Left renal pelvis (tissue), 4 donors: ENCODE results near the gene CAP1. TPM values are rescaled to one million over a fixed set of nuclear protein-coding genes. Genes with fewer than 3 reads are reported as not detected.
"Not testable (repeated sequence)": the region's sequence is repeated elsewhere in the genome, so short reads cannot be mapped to it uniquely, and the experiment has no call there.

Source experiments
- DNase-seq, 4 donors: peaks; one replicate each; pipeline ENCODE4 v3.0.0-alpha.2; 2013; ENCODE audit warnings: low read depth in 4 of 4, low spot score in 3 of 4
- polyA plus RNA-seq, 4 donors: library from polyadenylated mRNA; unstranded; fragments of 120-200 nt; gene quantifications; one replicate each; pipeline ENCODE4 v1.2.1, GENCODE V29; 2013; ENCODE audit not compliant: insufficient read length in 4 of 4

CAP1 gene
- 100 to 1,000 TPM; 144 to 199 (median 182) TPM for polyA plus RNA-seq

DNA sequence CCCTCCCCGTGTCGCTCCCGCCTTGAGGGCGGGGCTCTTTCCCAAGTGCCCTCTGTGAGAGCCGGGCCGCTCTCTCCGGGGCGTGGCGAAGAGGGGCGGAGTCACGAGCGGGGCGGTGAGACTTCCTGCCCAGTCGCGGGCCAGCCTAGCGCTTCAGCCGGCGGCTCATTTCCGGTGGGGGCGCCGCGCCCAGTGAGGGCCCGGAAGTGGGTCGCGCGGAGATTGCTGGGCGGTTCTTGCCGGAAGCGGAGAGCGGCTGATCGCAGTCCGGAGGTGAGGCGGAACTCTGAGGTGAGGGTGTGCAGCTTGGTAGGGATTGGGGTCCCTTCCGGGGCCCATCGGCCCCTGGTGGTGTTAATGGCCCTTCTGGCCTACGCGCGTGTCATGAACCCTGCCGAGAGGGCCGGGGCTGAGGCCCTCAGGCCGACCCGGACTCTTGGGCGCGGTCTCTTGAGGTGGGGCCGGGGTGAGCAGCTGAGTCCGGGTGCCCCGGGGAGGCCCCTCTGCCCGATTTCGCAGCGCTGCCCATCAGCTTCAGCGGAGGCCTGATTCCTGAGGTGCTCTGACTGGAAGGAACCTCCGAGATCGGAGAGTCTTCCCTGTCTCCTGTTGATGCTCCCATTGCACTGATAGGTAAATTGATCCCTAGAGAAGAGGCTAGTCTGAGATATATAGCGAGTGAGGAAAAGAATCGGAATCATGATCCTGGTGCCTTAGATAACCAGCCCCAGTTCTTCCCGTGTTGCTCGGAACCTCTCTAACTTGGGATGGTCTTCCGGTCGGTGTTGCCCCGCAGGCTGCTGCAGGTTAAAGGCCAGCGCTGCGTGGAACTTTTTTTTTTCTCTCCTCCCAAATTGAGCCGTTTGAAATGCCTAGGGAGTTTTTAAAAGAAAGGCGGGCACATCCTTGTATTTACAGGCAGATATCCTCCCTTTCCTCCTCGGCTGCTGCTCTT is at the start of gene CAP1:
Gene CAP1 (plus strand): TSS at position 219 of the 955 bp plus-strand sequence. CDS start 18,618 bp downstream, outside the sequence.
- DNase-seq: peak; percentile 92 to 98 (median 98)

- DNase-seq: no peak
Measured at GRCh38 chr1:39992234-39992633, 48.3 kb upstream of the CAP1 start.

DNA sequence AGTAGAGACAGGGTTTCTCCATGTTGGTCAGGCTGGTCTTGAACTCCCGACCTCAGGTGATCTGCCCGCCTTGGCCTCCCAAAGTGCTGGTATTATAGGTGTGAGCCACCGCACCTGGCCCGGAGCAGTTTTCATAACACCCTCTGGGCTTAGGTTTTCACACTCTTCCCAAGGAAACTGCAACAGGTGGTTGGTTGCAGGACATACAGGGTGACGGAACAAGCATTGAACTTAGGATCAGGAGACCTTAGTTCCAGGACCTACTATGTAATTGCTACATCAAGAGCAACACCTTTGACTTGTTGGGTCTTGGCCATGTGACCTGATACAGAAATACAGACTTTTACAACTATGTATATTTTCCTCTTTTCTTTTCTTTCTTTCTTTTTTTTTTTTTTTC is 47.6 kb upstream of the CAP1 start:
- no peak for DNase-seq

- no peak for DNase-seq
Measured at GRCh38 chr1:39995973-39996393, 44.5 kb upstream of the CAP1 start.

DNA sequence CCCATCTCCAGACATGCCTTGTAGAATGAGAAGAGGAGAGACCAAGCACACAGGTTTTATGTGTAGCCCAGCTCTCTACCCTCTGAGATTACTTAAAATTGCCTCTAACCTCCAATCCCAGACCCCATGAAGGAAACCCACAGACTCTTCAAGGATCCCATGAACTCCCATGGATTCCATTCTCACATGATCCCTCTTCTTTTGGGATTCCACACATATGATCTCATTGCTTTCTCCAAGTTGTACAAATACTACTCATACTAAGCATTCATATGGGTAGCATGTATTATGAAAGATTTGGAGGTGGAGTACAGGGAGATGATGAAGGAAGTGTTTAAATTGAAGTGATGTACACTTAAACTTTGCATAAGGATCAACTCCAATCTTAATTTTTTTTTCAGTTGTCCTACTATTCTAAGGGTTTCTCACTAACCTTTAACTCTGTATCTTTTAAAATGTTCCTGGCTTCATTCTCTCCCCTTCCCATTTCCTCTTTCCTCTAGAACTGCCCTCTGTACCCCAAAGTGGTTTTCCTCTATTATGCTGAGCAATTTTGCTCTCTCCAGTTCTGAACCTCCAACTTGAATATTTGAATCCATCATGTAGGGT is 44.0 kb upstream of the CAP1 start:
- DNase-seq: no peak

DNA sequence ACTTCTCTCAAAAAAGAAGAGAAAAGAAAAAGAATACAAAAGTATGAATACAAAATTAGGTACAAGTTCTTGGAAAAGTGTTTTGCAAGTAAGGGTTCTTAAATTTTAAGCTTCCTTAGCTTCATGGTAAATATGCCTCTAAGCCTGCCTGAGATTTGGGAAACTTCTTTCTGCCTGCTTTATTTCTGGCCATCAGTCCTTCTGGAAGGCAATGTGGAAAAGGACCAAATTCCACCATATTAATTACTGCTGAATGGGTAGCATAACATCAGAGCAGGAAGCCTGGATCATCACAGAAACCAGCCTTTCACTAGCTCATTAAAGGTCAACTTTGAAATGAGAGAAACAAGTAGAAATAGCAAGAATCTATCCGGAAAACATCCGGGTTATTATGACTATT is 39.1 kb upstream of the CAP1 start:
- no peak for DNase-seq

DNA sequence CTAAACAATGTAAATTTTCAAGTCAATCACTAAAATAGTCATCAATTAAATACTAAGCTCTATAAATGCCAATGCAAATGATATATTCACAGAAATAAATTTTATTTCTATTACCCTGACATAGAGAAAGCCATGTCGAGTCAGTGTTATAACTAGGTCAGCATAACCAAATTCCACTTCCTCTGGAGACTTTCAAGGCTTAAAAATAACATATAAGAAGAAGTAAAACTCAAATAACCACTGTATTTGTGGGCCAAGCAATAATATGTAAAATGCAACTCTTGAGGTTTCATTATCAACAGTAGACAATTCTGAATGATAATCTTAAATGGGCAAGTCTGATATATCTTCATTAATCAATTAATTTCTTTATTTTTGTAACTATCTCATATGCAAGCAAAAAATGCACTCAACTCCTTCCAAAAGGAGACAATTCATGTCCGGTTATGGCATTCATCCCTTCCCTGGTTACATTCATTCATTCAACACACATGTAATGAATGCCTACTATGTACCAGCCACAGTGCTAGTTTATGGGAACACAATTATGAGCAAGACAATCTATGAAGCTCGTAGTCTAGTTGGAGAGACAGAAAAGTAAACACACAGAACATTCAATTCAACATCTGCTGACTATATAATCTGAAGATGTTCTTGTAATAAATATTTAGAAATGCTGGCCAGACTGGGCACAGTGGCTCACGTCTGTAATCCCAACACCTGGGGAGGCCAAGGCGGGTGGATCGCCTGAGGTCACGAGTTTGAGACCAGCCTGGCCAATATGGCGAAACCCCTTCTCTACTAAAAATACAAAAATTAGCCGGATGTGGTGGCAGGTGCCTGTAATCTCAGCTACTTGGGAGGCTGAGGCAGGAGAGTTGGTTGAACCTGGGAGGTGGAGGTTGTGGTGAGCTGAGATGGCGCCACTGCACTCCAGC is 37.1 kb upstream of the CAP1 start:
- no peak for DNase-seq

DNA sequence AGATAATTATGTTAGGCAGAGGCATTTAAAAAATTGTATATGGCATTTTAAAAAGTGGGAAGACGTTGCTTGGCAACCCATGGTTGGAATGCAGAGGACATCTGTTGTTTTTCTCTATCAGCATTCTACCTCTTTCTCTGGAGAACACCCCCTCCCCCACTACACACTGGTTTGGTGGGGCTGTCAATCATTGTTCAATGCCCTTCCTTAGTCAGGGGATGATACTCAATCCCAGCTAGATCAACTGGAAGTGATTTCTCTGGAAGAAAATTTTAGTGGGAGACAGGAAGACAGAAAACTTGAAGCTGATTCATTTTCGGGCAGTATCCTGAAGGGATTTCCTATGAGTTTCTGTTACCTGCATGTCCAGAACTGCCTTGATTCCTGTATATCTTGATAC is 35.7 kb upstream of the CAP1 start:
- DNase-seq: no peak

DNA sequence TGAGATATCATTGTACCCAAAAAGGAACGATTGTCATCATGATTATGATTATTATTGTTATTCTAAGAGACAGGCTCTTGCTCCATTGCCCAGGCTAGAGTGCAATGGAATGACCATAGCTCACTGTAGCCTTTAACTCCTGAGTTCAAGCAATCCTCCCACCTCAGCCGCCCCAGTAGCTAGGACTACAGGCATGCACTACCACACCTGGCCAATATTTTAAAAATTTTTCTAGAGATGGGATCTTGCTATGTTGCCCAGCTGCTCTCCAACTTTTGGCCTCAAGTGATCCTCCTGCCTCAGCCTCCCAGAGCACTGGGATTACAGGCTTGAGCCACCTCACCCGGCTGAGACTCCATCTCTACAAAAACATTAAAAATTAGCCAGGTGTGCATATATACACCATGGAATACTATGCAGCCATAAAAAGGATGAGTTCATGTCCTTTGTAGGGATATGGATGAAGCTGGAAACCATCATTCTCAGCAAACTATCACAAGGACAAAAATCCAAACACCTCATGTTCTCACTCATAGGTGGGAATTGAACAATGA is 33.0 kb upstream of the CAP1 start:
- not testable (repeated sequence) for DNase-seq

DNA sequence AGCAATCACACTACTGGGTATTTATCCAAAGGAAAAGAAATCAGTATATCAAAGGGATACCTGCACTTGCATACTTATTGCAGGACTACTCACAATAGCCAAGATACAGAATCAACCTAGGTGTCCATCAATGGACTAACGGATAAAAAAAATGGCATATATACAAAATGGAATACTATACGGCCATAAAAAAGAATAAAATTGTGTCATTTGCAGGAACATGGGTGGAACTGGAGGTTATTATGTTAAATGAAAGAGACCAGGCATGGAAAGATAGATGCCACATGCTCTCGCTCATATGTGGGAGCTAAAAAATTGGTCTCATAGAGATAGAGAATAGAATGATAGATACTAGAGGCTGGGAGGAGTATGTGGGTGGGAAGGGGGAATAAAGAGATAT is 29.3 kb upstream of the CAP1 start:
- DNase-seq: no peak

- no peak for DNase-seq
Measured at GRCh38 chr1:40014253-40014706, 26.2 kb upstream of the CAP1 start.

- no peak for DNase-seq
Measured at GRCh38 chr1:40014812-40015594, 25.5 kb upstream of the CAP1 start.

- DNase-seq: no peak
Measured at GRCh38 chr1:40017951-40018575, 22.5 kb upstream of the CAP1 start.

DNA sequence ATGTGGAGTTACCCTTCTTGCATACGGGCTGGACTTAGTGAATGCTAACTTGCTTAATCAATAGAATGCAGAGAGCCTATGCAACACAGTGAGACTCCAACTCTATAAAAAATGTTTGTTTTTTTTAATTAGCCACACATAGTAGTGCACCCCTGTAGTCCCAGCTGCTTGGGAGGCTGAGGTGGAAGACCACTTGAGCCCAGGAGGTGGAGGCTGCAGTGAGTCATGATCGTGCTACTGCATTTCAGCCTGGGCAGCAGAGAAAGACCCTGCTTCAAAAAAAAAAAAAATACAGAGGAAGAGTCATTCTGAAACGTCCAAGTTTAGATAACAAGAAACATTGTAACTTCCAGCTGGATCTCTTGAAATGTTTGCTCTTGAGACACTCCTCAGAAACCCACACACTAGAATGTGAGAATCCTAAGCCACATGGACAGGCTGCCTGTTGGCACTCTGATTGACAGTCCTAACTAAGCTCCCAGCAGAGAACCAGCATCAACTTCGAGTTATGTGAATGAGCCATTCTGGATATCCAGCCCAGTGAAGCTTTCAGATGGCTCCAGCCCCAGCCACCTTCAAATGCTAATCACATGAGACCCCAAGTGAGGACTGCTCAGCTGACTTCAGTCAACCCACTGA is 20.0 kb upstream of the CAP1 start:
- no peak for DNase-seq

GRCh38 chr1:40023379-40023944 is 17.1 kb upstream of the CAP1 start:
- DNase-seq: no peak

- DNase-seq: no peak
Measured at GRCh38 chr1:40024671-40025070, 15.9 kb upstream of the CAP1 start.

GRCh38 chr1:40027647-40028046 is 12.9 kb upstream of the CAP1 start:
- DNase-seq: no peak

GRCh38 chr1:40029608-40030007 is 10.9 kb upstream of the CAP1 start:
- DNase-seq: no peak
